Measurements from ENCODE around the gene ZNF212.

- TF ChIP-seq CTCF (IDR thresholded peaks at IDR 0.05) (no peak), EP300 (IDR thresholded peaks at IDR 0.05; ENCODE audit: borderline replicate concordance in 1 of 2, low read depth in 1 of 2, low read length in 1 of 2) (no peak), MXI1 (IDR thresholded peaks at IDR 0.05; ENCODE audit: low read depth, low read length) (no peak), SMC3 (IDR thresholded peaks at IDR 0.05; ENCODE audit: low read depth, low read length) (no peak), POLR2AphosphoS5 (IDR thresholded peaks at IDR 0.05; ENCODE audit: low read depth, low read length) (no peak), SIN3A (IDR thresholded peaks at IDR 0.05; ENCODE audit: borderline replicate concordance, low read depth, low read length) (no peak)
Observed at GRCh38 chr7:149240637-149241036, 1.2 kb downstream of the ZNF212 start.

Measured in SK-N-SH (cell line).